ENCODE results near the gene SOAT1.

DNA sequence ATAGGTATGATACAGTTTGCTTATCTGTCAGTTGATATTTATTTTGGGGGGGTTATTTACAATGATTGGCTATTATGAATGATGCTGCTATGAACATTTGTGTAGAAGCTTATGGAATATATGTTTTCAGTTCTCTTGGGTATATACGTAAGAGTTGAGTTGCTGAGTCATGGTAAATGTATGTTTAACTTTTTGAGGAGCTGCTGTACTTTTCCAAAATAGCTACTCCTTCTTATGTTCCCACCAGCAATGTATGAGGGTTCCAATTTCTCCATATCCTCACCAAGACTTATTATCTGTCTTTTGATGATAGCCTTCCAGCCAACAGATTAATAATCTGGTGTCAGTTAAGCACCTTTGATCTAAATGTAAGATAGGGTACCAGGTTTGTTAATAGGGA, 11.9 kb downstream of the SOAT1 start:
- TF ChIP-seq, protein P1, sequence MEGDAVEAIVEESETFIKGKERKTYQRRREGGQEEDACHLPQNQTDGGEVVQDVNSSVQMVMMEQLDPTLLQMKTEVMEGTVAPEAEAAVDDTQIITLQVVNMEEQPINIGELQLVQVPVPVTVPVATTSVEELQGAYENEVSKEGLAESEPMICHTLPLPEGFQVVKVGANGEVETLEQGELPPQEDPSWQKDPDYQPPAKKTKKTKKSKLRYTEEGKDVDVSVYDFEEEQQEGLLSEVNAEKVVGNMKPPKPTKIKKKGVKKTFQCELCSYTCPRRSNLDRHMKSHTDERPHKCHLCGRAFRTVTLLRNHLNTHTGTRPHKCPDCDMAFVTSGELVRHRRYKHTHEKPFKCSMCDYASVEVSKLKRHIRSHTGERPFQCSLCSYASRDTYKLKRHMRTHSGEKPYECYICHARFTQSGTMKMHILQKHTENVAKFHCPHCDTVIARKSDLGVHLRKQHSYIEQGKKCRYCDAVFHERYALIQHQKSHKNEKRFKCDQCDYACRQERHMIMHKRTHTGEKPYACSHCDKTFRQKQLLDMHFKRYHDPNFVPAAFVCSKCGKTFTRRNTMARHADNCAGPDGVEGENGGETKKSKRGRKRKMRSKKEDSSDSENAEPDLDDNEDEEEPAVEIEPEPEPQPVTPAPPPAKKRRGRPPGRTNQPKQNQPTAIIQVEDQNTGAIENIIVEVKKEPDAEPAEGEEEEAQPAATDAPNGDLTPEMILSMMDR (conservative IDR thresholded peaks at IDR 0.05 in 1 of 2, IDR thresholded peaks at IDR 0.05 in 1 of 2; ENCODE audit: extremely low read depth in 1 of 2, insufficient read depth in 1 of 2, low read depth in 1 of 2, low read length in 2 of 2): no peak
- TF ChIP-seq EZH2 (IDR thresholded peaks at IDR 0.05; ENCODE audit: borderline replicate concordance, low read length): no peak
